ENCODE measurements around the gene ASTN2.

The ASTN2 gene

DNA sequence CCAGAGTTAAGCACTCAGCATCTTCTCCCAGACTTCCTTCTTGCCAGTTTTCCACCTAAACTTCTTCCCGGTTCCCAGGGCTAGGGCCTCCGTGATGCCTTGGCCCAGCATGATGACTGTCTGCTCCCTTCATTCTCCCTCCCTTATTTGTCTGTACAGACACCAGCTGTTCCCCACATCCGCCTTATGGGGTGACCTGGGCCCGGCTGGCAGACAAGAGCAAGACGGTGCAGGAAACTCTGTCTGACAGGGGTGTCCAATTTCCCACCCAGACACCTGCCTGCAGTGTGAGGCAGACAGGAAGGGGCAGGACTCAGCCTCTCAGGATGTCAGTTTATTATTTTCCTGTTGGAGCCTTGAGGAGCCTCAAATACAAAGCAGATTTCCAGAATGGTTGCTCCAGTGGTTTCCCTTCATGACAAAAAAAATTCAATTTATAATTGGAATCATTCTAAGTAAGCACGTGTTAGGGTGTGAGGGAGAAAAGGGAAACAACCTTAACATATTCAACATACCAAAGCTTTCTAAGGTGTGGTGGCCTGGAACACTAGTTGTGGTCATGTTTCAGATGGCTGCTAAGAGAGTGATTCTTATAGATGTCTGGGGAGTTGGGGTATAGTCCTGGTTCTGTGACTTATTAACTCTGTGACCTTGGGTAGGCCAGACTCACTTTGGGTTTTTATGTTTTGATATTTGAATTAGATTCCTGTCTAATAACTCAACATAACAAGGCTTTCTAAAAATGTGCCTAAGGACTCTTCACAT lies 1026.7 kb downstream of the ASTN2 start:
- DNase-seq = no peak

DNA sequence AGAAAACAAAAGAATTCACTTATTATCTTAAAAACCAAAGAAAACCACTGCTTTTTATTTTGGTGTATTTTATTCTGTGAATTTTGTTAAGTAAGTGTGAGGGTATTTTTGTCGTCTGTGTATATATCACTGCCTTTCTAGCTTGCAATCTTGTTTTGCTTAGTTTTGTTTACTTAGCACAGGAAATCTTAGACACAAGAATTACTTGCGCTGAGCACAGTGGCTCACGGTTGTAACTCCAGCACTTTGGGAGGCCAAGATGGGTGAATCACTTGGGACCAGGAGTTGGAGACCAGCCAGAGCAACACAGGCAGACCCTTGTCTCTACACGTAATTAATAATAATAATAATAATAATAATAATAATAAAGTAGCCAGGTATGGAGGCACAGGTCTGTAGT lies 1030.9 kb downstream of the ASTN2 start:
- DNase-seq = no peak

DNA sequence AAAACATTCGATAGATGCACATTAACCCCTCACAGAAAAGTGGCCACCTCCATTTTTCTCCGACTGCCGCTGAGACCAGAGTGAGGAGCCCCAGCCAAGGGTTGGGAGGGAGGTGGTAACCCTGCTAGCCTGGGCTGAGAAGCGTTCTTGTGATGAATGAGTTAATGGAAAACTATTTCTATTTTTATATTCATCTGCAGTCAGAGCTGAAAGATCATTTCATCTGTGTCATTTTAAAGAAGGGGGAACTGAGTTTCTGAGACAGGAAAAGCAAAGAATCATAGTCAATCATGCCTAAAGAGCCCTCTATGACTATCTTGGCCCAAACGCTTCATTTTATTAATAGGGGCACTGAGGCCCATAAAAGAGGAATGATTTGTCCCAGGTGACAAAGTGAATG lies 1031.7 kb downstream of the ASTN2 start:
- no peak for DNase-seq

DNA sequence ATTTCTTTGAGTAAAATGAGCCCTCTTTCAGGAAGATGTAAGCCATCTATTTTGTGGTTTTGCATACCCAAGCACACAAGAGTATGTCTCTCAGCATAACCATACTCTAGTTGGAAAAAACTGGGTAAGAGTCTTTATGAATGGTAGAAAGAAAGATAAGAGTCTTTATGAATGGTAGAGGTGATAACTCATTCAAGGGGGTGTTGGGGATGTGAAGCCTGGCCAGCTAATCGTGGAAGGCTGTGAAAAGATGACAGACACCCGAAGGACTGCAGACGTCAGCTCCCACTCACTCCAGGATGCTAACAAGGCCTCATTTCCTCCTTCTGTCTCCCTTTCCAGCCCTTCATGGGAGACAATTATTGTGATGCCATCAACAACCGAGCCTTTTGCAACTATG lies 1032.8 kb downstream of the ASTN2 start:
- DNase-seq = no peak

DNA sequence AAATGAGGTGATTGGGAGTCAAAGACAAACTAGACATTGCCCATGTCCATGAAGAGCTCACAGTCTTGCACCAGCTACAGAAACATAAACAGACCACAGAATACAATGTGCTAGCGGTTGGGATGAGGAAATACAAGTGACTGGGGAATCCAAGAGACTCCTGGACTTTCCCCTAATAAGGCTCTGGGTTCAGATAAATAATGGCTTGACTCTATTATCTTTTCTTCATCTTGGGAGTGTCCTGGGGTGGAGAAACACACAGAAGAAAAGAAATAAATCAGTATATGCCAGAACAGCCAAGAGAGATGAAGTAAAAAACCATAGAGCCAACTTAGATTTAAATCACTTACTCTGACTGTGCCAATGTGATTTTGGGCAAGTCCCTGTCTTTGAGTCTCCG lies 1033.5 kb downstream of the ASTN2 start:
- DNase-seq = no peak

DNA sequence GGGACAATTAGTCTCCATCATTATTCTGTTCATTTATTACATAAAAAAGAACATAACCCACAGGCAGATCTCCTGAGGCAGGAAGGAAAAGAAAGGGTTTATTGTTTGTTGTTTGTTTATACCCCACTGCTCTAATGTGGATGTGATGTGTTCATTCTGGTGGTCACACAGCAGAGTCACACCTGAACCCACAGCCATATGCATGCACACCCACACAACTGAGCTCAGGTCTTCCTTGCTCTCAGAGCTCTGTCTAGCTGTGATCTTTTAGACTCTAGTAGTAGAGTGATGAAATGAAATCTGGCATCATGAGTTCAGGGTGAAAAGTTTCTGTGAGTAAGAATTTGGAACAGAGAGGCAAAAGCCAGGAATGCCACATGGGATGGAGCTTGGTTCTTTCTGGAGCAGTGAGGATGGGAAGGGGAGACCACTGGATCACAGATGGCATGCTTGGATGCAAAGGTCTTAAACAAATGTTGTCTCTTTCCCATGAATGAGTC lies 1034.3 kb downstream of the ASTN2 start:
- no peak for DNase-seq

DNA sequence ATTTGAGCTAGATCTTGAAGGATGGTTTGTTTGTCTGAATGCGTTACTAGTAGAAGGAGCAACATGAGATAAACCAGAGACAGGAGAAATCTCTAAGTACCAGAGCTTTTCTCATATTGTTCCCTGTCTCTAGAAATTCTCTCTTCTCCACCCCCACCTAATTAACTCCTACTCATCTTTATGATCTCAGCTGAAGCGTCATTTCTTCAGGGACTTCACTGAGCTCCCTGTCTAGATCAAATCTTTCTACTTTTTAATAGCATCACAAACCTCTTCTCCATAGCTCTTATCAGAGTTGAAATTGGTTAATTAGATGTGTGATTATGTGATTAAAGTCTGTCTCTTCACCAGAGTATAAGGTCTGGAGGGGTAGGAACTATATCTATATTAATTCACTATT lies 1035.0 kb downstream of the ASTN2 start:
- no peak for DNase-seq

- no peak for DNase-seq
Observed at GRCh38 chr9:116378873-116379272, 1036.0 kb downstream of the ASTN2 start.

DNA sequence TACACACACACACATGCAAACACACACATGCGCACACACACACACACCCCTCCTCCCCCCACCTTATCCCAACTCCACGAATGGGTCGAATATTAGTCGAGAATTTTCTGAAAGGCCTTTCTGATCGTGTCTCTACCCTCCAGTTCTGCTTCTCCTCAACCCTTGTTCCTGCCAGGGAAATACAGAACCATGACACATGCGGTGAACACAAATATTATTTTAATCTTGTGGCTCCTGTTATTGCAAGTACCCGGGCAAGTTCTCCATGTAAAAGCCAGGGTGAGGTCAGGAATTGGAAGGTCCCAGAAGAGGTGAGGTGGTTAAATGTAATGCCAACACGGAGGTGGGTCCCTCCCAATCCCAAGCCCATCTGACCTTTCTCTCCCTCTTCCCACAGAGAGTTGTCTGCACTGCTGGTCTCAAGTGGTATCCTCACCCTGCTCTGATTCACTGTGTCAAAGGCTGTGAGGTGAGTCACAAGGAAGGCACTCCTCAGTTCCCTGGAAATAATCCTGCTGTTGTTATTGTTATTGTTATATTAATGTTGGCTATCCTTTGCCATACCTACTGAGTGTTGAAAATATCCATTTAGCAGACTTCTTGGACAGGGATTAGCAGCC lies 1037.6 kb downstream of the ASTN2 start:
- DNase-seq = no peak
